GM19395 (cell line): ENCODE results near the gene CRYBG3.
"Not testable (repeated sequence)": the region's sequence is repeated elsewhere in the genome, so short reads cannot be mapped to it uniquely, and the experiment has no call there.

Experiments used
- ATAC-seq: cut with Tn5 transposase; IDR thresholded peaks from one replicate; pipeline ENCODE4 v1.9.1; 2021; ENCODE audit warnings: mild to moderate bottlenecking, moderate library complexity; ENCODE audit not compliant: unreplicated experiment

The CRYBG3 gene

GRCh38 chr3:97821774-97822358 lies at the start of gene CRYBG3:
Gene CRYBG3 (plus strand): TSS chr3:97822011. CDS start chr3:97822207, 196 bp downstream.
- peak; percentile 94 for ATAC-seq

GRCh38 chr3:97772926-97773325 lies 48.9 kb upstream of the CRYBG3 start:
- no peak for ATAC-seq

- no peak for ATAC-seq
Measured at GRCh38 chr3:97778152-97778551, 43.7 kb upstream of the CRYBG3 start.

GRCh38 chr3:97793420-97794019 lies 28.3 kb upstream of the CRYBG3 start:
- ATAC-seq = no peak

GRCh38 chr3:97795951-97796350 lies 25.9 kb upstream of the CRYBG3 start:
- ATAC-seq = no peak

- no peak for ATAC-seq
Measured at GRCh38 chr3:97804471-97804870, 17.3 kb upstream of the CRYBG3 start.

- ATAC-seq = no peak
Measured at GRCh38 chr3:97810779-97811390, 10.9 kb upstream of the CRYBG3 start.

GRCh38 chr3:97815149-97815917 lies 6.5 kb upstream of the CRYBG3 start:
- ATAC-seq = peak; percentile 57

GRCh38 chr3:97816811-97817210 lies 5.0 kb upstream of the CRYBG3 start:
- ATAC-seq = no peak

- ATAC-seq = no peak
Measured at GRCh38 chr3:97817965-97818364, 3.8 kb upstream of the CRYBG3 start.

- ATAC-seq = no peak
Measured at GRCh38 chr3:97820780-97821179, 1.0 kb upstream of the CRYBG3 start.

- peak; percentile 68 for ATAC-seq
Measured at GRCh38 chr3:97821287-97821773, 481 bp upstream of the CRYBG3 start.

GRCh38 chr3:97822359-97822775 lies 556 bp downstream of the CRYBG3 start:
- ATAC-seq = peak; percentile 48

- no peak for ATAC-seq
Measured at GRCh38 chr3:97823046-97824004, 1.5 kb downstream of the CRYBG3 start.

- no peak for ATAC-seq
Measured at GRCh38 chr3:97825101-97825500, 3.3 kb downstream of the CRYBG3 start.

GRCh38 chr3:97827741-97828471 lies 6.1 kb downstream of the CRYBG3 start:
- ATAC-seq = no peak

- ATAC-seq = no peak
Measured at GRCh38 chr3:97829198-97829597, 7.4 kb downstream of the CRYBG3 start.

GRCh38 chr3:97830638-97831037 lies 8.8 kb downstream of the CRYBG3 start:
- no peak for ATAC-seq

GRCh38 chr3:97831140-97831539 lies 9.3 kb downstream of the CRYBG3 start:
- no peak for ATAC-seq

- not testable (repeated sequence) for ATAC-seq
Measured at GRCh38 chr3:97833184-97833583, 11.4 kb downstream of the CRYBG3 start.
